Skeletal muscle satellite cell (primary cell): Measurements from ENCODE around the gene TUBB4A.

Experiments
- H3K27me3 ChIP-seq: 2 replicates; pipeline ENCODE4 v1.7.0; 2013; ENCODE audit warnings: low read length; ENCODE audit not compliant: control insufficient read depth, insufficient read depth
- H3K36me3 ChIP-seq: 2 replicates; pipeline ENCODE4 v1.7.0; 2013; ENCODE audit warnings: mild to moderate bottlenecking, control low read depth, low read length; ENCODE audit not compliant: insufficient read depth
- H3K4me1 ChIP-seq: 2 replicates; pipeline ENCODE4 v1.7.0; 2013; ENCODE audit warnings: low read length; ENCODE audit not compliant: control insufficient read depth, insufficient read depth
- H3K4me2 ChIP-seq: 2 replicates; pipeline ENCODE4 v1.7.0; 2013; ENCODE audit warnings: mild to moderate bottlenecking, low read length
- H3K4me3 ChIP-seq: 2 replicates; pipeline ENCODE4 v1.7.0; 2013; ENCODE audit warnings: low read length
- H3K9ac ChIP-seq: 2 replicates; pipeline ENCODE4 v1.7.0; 2013; ENCODE audit warnings: mild to moderate bottlenecking, low read depth, low read length, moderate library complexity
- H3K9me3 ChIP-seq: replicated peaks from 2 replicates; pipeline ENCODE4 v1.7.0; 2013; ENCODE audit warnings: mild to moderate bottlenecking, control low read depth, low read length

The TUBB4A gene

DNA sequence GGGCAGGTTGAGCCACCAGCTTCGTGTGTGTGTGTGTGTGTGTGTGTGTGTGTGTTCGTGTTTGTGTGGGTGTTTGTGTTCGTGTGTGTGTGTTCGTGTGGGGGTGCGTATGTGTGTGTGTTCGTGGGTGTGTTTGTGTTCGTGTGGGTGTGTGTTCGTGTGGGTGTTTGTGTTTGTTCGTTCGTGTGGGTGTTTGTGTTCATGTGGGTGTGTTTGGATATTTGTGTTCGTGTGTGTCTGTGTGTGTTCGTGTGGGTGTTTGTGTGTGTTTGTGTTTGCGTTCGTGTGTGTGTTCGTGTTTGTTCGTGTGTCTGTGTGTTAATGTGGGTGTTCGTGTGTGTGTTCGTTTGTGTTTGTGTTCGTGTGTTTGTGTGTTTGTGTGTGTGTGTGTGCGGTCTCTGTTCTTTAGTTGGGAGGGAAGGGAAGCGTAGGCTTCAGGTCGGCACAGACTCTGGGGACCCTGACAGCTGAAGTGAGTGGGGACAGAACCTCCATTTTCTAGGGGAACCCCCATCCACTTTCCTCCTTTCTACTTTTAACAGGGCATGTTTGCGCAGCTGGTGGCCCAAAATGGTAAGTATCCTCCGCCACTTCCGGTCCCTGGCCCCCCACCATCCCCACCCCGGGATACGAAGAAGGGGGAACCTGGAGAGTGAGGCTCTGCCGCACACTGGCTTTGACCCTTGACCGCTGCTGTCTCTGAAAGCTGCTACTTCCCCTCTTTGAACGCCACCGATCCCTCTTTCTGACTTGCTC lies 30.3 kb upstream of the TUBB4A start:
- Histone ChIP-seq H3K9ac (no peak overlapping the region), H3K4me3 (no peak overlapping the region), H3K36me3 (no peaks in the 10 kb centered on the region), H3K27me3 (peaks cover 14% of the 10 kb centered on the region), H3K9me3 (no peaks in the 10 kb centered on the region), H3K4me2 (no peak overlapping the region), H3K4me1 (peaks cover 15% of the 10 kb centered on the region)

DNA sequence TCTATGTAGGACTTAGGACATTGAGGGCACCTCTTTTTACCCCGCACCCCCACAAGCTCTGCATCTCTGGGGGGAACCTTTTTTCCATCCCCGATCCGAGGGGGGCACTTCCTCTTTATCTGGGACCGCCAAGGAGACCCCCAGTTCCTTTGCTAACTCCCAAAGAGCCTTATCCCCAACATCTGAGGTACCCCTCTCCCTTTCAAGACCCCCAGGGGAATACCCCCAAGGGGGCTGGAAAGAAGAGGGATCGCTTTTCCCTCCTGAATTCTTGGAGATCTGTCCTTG lies 29.8 kb upstream of the TUBB4A start:
- no peak overlapping the region for H3K4me3 ChIP-seq

DNA sequence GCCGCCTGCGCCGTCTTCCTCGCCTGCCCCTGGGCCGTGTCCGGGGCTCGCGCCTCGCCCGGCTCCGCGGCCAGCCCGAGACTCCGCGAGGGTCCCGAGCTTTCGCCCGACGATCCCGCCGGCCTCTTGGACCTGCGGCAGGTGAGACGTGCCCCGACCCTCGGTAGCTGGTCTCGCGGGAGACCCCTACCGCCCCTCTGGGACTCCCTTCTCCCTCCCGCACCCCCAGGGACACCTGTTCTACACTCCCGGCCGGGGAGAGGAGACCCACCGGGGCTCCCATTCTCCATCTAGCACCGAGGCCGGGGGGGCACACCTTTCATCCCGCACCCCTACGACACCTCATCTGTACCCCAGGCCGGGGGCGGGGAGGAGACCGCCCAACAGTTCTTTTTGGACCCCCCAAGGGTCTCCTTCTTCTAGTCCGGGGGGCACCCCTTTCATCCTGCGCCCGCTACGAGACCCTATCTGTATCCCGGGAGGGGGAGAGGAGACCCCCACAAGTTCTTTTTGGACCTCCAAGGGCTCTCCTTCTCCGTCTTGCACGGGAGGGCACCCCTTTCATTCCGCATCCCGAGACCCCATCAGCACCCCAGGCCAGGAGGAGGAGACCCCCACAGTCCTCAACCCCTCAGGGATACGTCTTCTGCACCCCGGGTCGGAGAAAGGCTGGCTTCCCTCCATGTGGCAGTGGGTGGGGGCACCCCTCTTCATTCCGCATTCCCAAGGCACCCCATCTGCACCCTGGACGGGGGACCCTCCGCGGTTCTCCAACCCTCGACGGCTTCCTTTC lies 29.2 kb upstream of the TUBB4A start:
- Histone ChIP-seq H3K4me3 (peak overlapping the region; percentile 83), H3K4me1 (peaks cover 15% of the 10 kb centered on the region), H3K4me2 (peak overlapping the region; percentile 91), H3K9ac (peak overlapping the region; percentile 85), H3K36me3 (no peaks in the 10 kb centered on the region), H3K27me3 (peaks cover 14% of the 10 kb centered on the region), H3K9me3 (no peaks in the 10 kb centered on the region)

More for the DNA sequence above, 29.8 kb upstream of the TUBB4A start:
- H3K9me3 ChIP-seq: no peaks in the 10 kb centered on the region
- peak overlapping the region; percentile 91 for H3K4me2 ChIP-seq
- no peaks in the 10 kb centered on the region for H3K36me3 ChIP-seq
- H3K4me1 ChIP-seq: peaks cover 15% of the 10 kb centered on the region
- H3K27me3 ChIP-seq: peaks cover 14% of the 10 kb centered on the region
- no peak overlapping the region for H3K9ac ChIP-seq

DNA sequence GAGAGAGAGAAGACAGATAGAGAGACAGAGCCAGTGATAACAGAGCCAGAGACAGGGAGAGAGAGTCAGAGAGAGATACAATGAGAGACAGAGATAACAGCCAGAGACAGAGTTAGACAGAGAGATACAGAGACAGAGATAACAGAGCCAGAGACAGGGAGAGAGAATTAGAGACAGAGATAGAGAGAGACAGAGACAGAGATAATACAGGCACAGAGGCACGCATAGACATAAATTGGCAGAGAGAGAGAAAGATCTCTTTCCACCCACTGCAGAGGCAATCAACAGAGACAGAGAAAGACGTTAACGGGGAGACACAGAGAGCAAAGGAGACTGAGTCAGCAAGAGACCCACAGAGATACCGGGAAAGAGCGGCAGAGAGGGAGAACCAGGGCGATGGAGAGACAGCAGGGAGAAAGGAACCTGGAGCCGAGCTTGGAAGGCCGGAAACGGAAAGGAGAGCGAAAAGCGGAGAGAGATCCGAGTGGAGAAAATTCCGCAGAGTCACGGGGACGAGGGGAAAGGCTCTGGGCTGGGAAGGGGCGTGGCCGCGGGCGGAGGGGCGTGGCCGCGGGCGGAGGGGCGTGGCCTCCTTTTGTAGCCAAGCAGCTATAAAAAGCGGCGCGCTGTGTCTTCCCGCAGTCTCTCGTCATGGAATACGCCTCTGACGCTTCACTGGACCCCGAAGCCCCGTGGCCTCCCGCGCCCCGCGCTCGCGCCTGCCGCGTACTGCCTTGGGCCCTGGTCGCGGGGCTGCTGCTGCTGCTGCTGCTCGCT lies 28.5 kb upstream of the TUBB4A start, which contains the start of gene TNFSF9:
TNFSF9 (plus strand) TSS at position 641 of the 777 bp plus-strand sequence; CDS start at position 652, 11 bp downstream.
- Histone ChIP-seq H3K4me1 (peaks cover 15% of the 10 kb centered on the region), H3K9ac (peak within 1 kb of the TSS; percentile 85), H3K4me2 (peak within 1 kb of the TSS; percentile 91), H3K27me3 (peaks cover 14% of the 10 kb centered on the region), H3K36me3 (no peaks in the 10 kb centered on the region), H3K4me3 (peak within 1 kb of the TSS; percentile 83), H3K9me3 (no peaks in the 10 kb centered on the region)

DNA sequence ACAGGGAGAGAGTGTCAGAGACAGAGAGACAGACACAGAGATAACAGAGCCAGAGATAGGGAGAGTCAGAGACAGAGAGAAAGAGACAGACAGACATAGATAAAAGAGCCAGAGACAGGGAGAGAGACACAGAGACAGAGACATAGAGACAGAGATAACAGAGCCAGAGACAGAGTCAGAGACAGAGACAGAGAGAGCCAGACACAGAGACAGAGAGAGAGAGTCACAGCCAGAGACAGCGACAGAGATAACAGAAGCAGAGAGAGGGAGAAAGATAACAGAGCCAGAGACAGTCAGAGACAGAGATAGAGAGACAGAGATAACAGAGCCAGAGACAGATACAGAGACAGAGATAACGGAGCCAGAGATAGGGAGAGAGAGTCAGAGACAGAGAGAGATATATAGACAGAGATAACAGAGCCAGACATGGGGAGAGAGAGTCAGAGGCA lies 27.9 kb upstream of the TUBB4A start:
- Histone ChIP-seq H3K36me3 (no peaks in the 10 kb centered on the region), H3K4me3 (peak overlapping the region; percentile 83), H3K4me1 (peaks cover 15% of the 10 kb centered on the region), H3K9ac (peak overlapping the region; percentile 85), H3K27me3 (peaks cover 14% of the 10 kb centered on the region), H3K4me2 (peak overlapping the region; percentile 91), H3K9me3 (no peaks in the 10 kb centered on the region)

DNA sequence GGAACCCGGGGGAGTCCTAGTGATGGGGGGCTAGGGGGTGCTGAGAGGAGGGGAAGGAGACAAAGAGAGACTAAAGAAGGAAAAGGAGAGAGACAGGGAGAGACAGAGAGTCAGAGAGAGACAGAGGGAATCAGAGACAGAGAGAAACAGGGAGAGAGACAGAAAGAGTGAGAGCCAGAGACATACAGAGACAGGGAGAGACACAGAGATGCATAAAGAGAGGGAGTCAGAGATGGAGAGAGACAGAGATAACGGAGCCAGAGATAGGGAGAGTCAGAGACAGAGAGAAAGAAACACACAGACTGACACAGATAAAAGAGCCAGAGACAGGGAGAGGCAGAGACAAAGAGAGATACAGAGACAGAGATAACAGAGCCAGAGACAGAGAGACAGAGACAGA lies 27.2 kb upstream of the TUBB4A start:
- peaks cover 14% of the 10 kb centered on the region for H3K27me3 ChIP-seq
- H3K4me2 ChIP-seq: no peak overlapping the region
- no peaks in the 10 kb centered on the region for H3K9me3 ChIP-seq
- H3K4me1 ChIP-seq: peaks cover 15% of the 10 kb centered on the region
- no peaks in the 10 kb centered on the region for H3K36me3 ChIP-seq
- H3K9ac ChIP-seq: no peak overlapping the region
- no peak overlapping the region for H3K4me3 ChIP-seq

DNA sequence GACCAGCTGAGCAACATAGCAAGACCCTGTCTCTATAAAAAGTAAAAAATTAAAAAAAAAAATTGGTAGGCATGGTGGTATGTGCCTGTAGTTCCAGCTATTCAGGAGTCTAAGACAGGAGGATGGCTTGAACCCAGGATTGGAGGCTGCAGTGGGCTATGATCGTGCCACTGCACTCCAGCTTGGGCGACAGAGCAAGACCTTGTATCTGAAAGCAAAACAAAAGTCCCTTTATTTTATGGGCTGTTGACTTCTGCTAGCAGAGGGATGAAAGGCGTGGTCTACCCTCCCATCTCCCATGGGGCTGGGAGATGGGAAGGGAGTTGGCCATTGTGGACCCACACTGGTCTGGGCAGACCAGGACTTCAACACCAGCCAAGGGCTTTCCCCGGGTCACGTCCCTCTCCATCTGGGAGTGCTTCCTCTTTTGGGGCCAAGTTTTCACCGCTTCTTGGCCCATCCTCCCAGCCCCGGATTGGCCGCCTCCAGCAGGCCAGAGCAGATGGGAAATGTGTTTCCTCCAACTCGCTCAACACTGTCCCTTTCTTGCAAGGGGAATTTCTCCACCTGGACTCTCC lies 26.5 kb upstream of the TUBB4A start:
- Histone ChIP-seq H3K4me3 (no peak overlapping the region), H3K9me3 (no peaks in the 10 kb centered on the region), H3K9ac (no peak overlapping the region), H3K4me2 (no peak overlapping the region), H3K36me3 (no peaks in the 10 kb centered on the region), H3K27me3 (peaks cover 11% of the 10 kb centered on the region), H3K4me1 (peaks cover 15% of the 10 kb centered on the region)

DNA sequence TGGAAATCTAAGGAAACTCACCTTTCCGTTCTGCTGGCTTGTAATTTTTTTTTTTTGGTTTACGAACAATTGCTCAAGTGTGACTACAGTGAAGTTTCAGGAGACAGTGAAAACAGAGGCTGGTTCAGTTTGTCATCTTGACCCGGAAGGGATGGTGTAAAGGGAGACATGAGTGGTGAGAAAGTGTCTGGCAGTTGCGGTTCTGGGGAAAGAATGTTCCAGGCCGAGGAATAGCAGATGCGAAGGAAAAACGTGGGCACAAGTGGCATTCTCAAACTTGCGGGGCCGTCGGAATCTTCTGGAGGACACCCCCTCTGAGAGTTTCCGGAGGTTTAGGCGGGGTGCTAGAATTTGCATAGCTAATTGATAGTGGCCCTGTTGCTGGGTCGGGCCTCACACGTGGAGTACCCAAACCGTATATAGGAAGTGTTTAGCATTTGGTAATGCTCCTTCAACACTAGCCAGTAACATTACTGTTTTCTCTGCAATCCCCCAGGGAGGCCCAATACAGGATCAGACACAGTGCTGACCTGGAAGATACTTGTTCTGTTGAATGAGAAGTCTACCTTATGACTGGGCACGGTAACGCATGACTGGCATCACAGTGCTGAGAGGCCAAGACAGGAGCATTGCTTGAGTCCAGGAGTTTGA lies 25.9 kb upstream of the TUBB4A start:
- Histone ChIP-seq H3K9ac (no peak overlapping the region), H3K4me2 (no peak overlapping the region), H3K27me3 (peaks cover 11% of the 10 kb centered on the region), H3K36me3 (no peaks in the 10 kb centered on the region), H3K4me1 (peaks cover 15% of the 10 kb centered on the region), H3K9me3 (no peaks in the 10 kb centered on the region), H3K4me3 (no peak overlapping the region)

DNA sequence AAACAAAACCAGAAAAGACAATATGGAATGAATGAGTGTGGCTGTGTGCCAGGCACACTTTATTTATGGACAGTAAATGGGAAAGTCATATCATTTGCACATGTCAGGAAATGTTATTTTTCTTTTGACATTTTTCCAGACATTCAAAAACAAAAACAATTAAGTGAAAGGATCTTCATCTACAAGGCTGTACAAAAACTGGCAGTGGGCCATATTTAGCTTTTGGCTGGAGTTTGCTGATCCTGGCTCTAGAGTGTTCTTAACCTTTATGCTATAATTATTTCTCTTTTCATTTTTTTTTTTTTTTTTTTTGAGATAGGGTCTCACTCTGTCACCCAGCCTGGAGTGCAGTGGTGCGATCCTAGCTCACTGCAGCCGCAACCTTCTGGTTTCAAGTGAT lies 22.2 kb upstream of the TUBB4A start:
- Histone ChIP-seq H3K4me3 (no peak overlapping the region), H3K36me3 (no peaks in the 10 kb centered on the region), H3K9ac (no peak overlapping the region), H3K4me1 (no peaks in the 10 kb centered on the region), H3K4me2 (no peak overlapping the region), H3K27me3 (no peaks in the 10 kb centered on the region), H3K9me3 (no peaks in the 10 kb centered on the region)

DNA sequence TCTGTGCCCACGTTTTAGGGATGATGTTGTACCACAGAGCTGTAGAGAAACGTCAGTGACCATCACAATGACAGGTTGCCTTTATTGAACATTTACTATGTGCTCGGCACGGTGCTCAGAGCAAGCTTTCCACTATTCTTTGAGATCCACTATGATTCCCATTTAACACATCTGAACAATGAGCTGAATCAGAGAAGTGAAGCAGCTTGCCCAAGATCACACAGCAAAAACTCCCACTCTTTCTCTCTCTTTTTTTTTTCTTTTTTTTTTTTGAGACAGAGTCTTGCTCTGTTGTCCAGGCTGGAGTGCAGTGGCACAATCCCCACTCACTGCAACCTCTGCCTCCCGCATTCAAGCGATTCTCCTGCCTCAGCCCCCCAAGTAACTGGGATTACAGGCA lies 20.6 kb upstream of the TUBB4A start:
- Histone ChIP-seq H3K36me3 (no peaks in the 10 kb centered on the region), H3K9ac (no peak overlapping the region), H3K4me1 (peaks cover 3% of the 10 kb centered on the region)

More for the DNA sequence above, 20.6 kb upstream of the TUBB4A start:
- H3K27me3 ChIP-seq: peaks cover 7% of the 10 kb centered on the region
- no peak overlapping the region for H3K4me3 ChIP-seq
- H3K9me3 ChIP-seq: no peaks in the 10 kb centered on the region
- H3K4me2 ChIP-seq: no peak overlapping the region
